GM18502 (cell line): ENCODE measurements around the gene FAM168A.
"Not testable (repeated sequence)": the region's sequence is repeated elsewhere in the genome, so short reads cannot be mapped to it uniquely, and the experiment has no call there.

ENCODE experiments used
- ATAC-seq: cut with Tn5 transposase; IDR thresholded peaks from one replicate; pipeline ENCODE4 v1.9.1; 2021; ENCODE audit warnings: mild to moderate bottlenecking; ENCODE audit not compliant: unreplicated experiment, poor library complexity

The FAM168A gene

DNA sequence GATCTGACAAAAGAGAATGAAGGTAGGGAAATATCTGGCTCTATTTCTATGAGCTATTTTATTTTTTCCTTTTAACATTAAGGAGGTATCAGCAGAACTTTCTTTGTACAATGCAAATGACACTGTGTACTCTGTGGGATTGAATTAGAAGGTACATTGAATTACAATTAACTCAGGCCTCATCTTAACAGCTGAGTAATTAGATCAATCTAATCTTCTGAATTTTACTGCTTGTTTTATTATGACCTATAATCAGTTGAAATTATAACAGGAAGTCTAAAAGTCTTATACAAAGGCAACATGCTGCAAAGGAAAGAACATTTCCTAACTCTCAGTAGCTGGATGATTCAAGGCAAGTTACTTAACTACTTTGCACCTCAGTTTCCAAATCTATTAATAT is 151.9 kb downstream of the FAM168A start:
- ATAC-seq: no peak

DNA sequence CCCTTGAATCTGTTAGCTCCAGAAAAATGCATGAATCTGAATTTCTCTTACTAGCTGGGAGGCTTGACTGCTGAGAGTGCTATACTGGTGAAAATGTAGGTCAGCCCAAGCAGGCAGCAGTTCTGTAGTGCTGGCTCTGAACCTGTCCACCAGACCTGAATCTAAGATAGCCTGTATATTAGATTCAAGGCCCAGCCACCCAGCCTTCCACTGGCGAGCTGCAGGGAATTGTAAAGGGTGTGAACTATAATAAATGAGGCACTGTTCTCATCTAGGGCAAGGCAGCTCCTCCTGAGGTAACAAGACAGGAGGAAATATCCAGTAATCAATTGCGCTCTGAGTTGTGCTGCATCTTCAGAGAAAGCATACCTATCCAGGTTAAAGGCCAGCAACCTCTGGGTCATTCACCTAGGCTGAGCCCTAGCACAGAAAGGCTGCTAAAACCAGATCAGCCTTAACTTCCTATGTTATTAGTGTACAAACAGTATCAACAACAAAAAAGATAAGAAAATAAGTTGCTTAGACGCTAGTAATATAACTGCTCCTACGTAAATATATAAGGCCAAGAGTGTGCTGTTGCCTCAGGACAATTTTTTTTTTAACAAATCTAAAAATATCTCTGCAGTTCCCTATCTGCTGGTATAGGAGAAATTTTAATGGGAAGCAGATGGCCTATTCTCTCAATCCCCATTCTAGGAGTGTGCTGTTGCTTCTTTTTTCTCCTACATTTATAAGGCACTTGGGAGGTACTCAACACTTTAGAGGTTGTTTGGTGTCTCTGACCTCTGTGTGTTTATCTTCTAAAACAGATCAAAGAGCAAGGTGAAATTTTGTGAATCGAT is 158.7 kb downstream of the FAM168A start:
- ATAC-seq: no peak

DNA sequence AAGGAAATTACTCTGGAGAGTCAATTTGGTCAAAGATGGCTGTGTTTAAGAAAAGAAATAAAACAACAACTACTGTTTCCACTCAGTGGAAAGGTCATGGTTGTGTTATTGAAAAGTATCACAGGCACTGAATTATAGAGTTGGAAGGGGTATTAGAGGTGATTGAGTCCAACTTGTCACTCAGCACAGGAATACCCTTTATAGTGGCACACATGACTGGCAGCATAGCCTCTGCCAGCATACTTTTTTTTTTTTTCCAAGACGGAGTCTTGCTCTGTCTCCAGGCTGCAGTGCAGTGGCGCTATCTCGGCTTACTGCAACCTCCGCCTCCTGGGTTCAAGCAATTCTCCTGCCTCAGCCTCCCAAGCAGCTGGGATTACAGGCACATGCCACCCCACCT is 161.1 kb downstream of the FAM168A start:
- ATAC-seq: not testable (repeated sequence)

DNA sequence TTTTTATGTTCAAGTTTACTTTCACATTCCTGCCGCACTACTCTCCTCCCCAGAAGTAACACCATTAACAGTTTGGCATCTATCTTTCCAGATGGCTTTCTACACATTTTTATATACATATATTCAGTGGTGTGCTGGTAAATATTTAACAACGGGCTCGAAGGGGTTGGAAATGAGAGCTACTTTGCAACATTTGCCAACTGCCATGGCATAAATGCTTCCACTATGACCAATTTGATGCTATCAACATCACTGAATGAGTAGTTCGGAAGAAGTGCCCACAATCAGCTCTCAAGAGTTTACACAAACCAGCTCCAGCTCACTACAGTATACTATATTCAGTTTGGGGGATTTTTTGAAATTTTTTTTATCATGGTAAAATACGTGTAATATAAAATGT is 166.5 kb downstream of the FAM168A start:
- ATAC-seq: no peak

DNA sequence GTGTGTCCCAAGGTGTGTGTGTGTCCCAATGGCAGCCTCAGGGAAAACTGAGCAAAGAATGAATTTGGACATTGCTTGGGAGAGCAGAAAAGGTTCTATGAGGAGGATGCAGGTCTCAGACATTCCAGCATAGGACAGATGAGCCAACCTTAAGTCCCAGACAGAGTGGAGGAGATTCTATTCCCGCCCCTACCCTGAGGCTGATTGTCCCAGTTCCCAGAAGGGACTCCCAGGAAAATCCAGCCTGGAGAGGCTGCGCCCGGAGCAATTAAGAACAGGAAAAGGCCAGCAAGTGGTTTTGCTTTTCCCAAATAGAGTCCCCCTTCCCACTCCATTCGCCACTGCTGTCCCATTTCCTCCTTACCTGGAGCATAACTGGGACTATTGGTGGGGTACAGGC is 167.6 kb downstream of the FAM168A start:
- ATAC-seq: no peak

DNA sequence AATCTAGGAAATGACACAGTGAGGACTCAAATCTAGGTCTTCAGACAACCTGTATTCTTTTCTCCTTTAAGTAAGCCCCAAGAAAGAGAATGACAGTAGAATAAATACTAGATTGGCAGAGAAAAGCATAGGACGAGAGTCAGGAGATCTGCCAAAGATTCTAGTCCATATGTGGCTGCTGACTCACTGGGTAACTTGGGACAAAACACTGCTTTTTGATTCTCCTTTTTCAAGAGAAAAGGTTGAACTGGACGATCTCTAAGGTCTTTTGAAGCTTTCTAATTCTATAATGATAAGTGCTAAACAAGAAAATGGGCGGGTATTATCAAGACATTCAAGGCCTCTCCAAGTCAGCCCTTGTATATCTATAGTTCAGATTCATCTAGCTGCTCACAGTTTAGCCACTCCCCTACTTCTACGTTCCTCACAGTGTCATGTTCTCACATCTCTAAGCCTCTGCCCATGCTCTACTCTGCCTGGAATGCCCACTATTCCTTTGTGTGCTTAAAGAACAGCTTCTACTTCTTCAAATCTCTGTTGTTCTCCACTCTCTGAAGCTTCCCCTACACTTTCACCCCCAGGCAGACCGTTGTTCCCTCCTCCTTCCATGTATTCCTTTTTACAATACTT is 168.7 kb downstream of the FAM168A start:
- ATAC-seq: no peak

DNA sequence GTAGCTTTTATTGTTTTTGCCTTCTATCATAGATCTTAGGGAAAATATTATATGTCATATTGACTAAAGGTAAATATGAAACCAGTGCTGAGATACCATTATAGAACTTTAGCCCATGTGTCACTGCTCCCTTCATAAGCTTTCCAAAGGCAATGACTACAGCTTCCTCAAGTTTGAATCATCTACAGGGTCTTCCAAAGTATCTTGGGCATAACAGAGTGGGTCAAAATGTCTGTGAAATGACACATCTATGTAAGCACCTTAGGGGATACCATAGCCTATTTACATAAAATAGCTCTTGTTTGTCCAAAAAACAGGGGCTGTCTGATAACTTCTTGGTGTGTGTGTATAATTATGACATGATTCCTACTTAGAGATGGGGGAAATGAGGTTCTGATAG is 169.2 kb downstream of the FAM168A start:
- no peak for ATAC-seq

DNA sequence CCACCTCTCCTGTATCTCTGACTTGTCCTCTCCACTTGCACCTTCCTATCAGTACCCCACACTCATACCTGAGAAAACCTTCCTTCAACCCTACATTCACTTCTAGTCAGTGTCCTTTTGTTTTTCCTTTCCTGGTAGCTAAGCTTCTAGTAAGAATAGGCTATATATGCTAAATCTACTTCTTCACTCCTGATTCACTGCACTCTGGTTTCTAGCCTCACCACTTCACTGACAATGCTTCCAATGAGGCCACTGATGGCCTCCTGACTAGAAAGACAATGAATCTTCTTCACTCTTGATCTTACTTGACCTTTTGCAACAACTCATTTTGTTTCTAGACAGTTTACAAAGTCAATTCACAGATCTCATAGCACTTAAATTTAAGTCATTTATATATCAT is 169.7 kb downstream of the FAM168A start:
- no peak for ATAC-seq

DNA sequence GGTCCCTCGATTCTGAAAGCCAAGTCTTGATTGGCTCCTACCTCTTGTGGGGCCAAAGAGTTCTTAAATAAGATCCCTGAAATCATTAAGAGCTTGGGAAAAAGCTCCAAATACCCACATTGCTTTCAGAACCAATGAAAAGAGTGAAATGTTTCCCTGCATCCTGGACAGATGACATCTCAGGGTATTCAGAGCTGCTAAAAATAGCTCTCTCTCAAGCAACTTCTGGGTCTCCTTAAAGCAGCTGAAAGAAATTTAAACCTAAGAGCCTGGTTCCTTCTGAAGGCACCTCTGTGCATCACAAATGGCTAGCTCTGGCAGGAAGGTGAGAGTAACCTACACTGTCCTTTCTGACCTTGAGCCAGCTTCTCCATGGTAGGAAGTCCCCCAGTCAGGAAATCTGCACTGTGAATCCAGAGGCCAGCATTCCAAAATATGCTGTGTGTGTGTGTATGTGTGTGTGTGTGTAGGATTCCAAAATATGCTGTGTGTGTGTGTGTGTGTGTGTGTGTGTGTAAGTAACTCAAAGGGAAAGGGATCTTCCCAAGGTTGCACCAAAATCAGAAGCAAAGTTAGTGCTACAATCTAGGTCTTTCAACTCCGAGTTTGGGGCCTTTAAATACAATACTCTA is 171.6 kb downstream of the FAM168A start:
- no peak for ATAC-seq

DNA sequence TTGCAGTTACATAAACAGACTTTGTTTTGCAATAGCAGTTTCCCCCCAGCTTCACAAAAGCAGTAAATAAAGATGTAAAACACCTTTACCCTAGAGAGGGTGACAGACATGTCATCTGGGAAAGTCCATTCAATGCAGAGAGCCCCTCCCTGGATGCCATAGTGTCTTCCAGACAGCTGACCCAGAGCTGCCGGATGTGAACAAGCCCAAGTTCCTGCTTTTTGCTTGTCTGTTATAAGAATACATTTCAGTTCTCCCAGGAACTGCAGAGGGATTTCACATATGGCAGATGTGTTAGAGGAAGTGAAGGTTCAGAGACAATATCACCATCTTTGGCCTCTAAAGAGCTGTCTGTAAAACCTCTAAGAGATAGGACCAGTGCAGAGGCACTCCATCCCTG is 172.8 kb downstream of the FAM168A start:
- ATAC-seq: no peak

DNA sequence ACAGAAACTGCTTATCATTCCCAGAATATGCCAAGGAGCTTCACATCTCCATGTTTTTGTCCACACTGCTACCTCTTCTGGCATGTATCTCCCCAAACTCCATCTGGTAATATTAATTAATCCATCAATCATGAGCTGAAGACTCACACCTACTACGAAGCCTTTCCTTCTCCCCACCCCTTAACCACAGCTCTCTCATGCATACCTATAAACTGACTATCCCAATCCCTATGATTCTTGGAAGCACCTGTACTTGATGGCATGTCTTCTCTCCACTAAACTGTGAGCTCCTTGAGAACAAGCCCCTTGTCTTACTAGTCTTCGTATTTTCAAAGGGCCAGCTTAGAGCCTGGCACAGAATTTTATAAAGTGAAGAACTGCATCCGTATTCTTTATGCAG is 174.4 kb downstream of the FAM168A start:
- ATAC-seq: no peak

DNA sequence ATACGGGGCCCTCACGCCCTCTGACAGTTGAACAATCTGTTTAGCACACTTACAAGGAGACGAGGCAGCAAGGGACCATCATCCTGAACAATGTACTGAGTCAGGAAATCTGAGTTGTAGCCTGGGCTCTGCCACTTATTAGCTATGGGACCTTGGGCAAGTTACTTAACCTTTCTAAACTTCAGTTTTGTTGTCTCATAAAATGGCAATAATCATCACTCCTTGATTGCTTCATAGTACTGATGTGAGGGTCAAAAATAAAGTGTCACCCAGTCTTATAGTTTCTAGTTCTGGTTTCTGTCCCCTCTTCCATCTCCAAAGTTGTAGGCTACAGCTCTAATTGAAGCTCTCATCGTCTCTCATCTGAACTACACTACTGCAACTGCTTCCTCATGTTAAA is 175.0 kb downstream of the FAM168A start:
- ATAC-seq: no peak

DNA sequence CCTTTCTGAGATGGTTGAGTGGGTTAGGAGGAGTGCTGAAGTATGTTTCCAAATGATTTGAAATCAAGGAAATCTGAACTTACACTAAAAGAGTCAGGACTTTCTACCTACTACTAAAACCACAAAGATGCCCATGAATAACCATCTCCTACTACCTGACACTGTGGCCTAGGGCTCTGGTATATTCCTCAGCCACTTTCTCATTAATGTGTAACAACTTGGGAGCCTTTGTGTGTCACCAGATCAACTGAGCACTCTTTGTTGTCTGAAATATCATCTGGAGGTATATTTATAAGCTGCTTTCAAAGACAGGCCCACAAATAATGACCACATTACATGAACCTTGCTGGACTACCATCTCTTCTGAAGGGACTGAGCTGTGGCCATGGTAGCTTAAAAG is 177.8 kb downstream of the FAM168A start:
- no peak for ATAC-seq

DNA sequence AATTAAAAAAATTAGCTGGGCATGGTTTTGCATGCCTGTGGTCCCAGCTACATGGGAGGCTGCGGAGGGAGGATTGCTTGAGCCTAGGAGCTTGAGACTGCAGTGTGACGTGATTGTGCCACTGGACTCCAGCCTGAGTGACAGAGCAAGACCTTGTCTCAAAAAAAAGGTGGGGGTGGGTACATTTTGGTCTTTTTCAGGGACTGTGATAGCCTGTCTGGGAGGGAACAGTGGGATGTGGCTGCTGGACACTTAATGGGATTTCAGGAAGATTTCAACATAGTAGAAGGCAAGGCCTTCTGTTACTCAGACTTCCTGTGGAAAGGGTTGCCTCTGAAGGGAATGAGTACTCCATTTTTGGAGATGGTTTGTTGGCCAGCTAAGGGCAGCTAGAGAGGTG is 181.1 kb downstream of the FAM168A start:
- no peak for ATAC-seq

DNA sequence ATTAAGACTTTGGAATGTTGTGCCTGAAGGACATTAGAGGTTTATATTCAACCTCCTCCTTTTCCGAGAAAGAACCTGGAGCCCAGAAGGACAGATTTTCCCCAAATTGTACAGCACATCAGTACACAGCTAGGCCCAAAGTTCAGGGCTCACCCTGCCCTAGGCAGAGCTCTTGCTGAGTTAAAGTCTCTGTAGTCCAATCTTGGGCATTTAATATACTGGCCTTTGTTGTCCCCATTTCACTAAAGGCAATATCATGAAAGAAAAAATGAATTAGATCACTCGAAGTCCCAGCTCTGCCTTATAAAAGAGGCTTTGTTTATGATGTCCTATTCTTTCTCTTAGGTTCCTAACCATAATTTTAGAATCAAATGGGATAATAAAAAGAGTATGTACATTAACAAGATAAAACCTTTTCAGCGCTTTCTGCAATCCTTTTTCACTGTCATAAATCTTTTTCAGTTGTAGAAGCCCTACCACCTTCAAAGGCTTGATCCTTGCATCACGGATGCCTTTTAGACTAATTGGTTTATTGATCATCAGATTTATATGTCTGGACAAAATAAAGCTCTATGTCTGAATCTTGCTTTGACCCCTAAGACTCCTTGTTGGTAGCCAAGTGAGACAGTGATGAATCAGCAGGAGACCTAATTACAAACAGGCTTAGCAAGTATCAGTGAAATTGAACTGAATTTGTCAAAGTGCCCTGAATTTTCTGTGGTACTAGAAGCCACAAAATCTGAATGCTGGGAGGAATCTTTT is 181.9 kb downstream of the FAM168A start:
- no peak for ATAC-seq

DNA sequence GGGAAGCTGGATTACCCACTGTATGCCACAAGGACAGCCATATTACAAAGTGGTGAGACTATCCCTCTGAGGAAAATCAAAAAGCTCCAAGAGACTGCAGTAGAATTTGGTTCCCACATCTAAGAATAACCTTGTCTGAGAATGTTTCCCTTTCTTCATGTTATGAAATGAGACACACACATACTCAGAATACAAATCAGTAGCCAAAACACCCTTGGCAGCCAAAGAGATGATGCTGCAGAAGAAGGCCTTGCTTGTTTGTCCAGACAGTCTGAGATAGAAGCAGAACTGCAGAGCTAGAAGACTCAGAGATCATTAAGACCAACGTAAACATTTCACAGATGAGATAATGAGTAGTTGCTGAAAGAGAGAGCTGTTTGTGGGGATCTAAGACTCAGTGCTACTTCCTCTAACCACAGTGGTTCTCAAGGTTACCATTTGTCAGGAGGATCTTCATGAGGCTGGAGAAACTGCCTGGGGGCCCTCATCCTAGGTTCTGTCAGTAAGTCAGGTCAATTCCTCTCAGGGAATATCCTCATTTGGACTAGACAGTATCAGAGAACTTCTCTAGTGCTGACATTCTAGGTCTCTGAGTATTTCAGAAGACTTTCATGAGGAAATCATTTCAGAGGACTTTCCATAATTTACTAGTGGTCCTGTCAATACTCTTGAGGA is 182.8 kb downstream of the FAM168A start:
- ATAC-seq: no peak

DNA sequence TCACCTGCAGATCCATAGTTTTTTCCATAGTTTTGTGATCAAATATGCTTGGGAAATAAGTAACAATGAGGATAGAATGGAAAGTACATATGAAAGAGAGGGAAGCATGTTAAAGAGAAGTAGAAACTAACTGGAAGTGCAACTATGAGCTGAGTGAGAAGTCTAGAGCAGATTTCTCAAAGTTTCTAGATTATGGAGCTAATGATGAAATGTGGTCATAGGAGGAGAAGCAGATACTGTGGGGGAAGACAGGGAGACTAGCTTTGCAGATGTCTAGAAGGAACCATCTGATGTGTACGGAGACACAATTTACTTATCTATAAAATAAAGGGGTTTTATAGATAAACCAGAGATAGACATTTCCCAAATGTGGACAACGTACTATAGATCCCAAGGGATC is 184.7 kb downstream of the FAM168A start:
- ATAC-seq: no peak

DNA sequence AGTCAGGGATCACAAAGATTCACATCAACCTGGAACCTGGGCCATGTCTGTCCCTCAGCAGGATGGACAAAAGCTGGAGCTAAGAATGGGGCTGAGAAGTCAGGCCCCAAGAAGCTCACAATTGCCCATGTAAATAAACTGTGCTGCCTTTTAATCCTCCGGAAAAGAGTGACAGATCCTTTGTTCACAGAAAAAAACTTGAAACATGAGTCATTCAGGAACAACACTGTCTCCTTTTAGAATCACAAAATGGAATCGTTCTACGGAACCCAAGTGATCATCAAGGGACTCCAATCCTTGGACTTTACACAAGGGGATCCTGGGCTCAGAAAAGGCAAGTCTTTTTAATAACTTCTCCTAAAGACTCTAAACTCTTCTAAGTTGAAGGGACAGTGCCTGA is 185.6 kb downstream of the FAM168A start:
- ATAC-seq: no peak

DNA sequence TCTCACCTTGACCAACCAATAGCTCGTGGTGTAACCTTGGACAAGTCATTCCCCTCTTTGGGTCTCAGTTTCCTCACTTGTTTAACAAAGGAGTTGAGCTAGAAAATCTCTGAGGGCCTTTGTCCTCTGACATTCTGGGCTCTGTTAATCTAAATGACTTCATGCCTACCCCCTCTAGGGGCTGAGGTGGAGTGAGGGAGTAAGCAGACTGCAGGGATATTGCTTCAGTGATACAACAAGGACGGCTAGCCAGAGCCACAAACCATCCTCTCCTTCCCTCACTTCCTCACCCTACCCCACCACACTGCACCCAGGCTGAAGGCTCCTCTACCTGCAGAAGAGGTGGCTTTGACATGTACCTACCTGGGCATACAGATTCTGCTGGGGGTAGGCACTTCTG is 186.9 kb downstream of the FAM168A start:
- no peak for ATAC-seq

DNA sequence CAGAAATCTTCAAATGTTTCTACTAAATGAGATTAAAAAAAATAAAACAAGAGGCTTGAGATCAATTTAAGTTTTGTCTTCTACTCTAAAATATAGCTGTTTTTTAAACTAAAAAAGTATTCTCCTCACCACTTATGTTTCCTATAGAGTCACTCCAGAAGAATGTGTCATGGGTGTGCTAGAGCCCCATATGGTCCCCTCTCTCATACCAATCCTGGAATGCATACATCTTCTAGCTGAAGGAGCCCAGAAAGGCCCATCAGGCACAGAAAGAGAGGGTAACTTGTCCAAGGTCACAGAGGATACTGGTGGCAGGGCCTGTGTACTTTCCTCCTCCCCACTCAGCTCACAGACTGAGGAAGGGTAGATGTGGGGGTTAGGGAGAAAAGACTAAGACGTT is 187.3 kb downstream of the FAM168A start:
- ATAC-seq: no peak
